Activated CD4-positive, alpha-beta memory T cell treated with anti-CD3 and anti-CD28 coated beads for 36 hours (primary cell): ENCODE results near the gene BTBD17. TPM values are rescaled to one million over a fixed set of nuclear protein-coding genes. Genes with fewer than 3 reads are reported as not detected.

Experiments used
- CTCF ChIA-PET: fragments of 350-600 bp; sonication (Branson Sonifier 250); formaldehyde crosslinking; loops from one replicate; lab custom pipeline; 2021; ENCODE audit warnings: antibody characterized with exemption, inconsistent platforms; lab: Charles Lee
- POLR2A ChIA-PET: fragments of 350-600 bp; sonication (Branson Sonifier 250); formaldehyde crosslinking; loops from one replicate; lab custom pipeline; 2021; ENCODE audit warnings: antibody characterized with exemption; lab: Charles Lee
- DNase-seq: peaks from one replicate; pipeline ENCODE4 v3.0.0-alpha.2; 2020
- H3K27ac Mint-ChIP-seq: one replicate; pipeline ENCODE4 v1.8.0; 2021; ENCODE audit warnings: mixed read lengths
- H3K27me3 Mint-ChIP-seq: one replicate; pipeline ENCODE4 v1.8.0; 2021; ENCODE audit warnings: mixed read lengths
- H3K36me3 Mint-ChIP-seq: one replicate; pipeline ENCODE4 v1.8.0; 2021; ENCODE audit warnings: mixed read lengths
- H3K4me1 Mint-ChIP-seq: one replicate; pipeline ENCODE4 v1.8.0; 2021; ENCODE audit warnings: low read depth, mixed read lengths
- H3K4me3 Mint-ChIP-seq: one replicate; pipeline ENCODE4 v1.8.0; 2021; ENCODE audit warnings: mild to moderate bottlenecking, mixed read lengths
- H3K9me3 Mint-ChIP-seq: one replicate; pipeline ENCODE4 v1.8.0; 2021; ENCODE audit warnings: mixed read lengths
- intact Hi-C: fragments of 100-400 bp; cut with micrococcal nuclease; formaldehyde crosslinking; loops from one replicate; pipeline ENCODE4 v1.15.1; 2023
- total RNA-seq, 2 experiments: library from RNA; stranded (reverse); gene quantifications; one replicate each; pipeline ENCODE4 v1.2.3, GENCODE V29; 2021

The BTBD17 gene
- total RNA-seq, 2 experiments from 2014 or later = not detected

- Mint-ChIP-seq H3K27me3 (no peaks in the 10 kb centered on the region), H3K36me3 (no peaks in the 10 kb centered on the region), H3K9me3 (no peaks in the 10 kb centered on the region), H3K4me1 (peaks cover 12% of the 10 kb centered on the region), H3K4me3 (no peak overlapping the region), H3K27ac (no peak overlapping the region)
- intact Hi-C loops = loop anchor here (1.0 to 2.0 kb wide), 3 partner anchors 88 to 164 kb away; no protein-coding TSS in a partner anchor
- POLR2A ChIA-PET = no interaction called here
- CTCF ChIA-PET = interaction anchor here (0.8 to 4.7 kb wide), 35 partner anchors 9 to 217 kb away, joined by 3 to 52 read pairs (median 8); partner anchors contain the start of genes BTBD17, CD300A and TTYH2
- peak; percentile 82 for DNase-seq
These were observed 7.6 kb upstream of the BTBD17 start for GRCh38 chr17:74369221-74369620.

DNA sequence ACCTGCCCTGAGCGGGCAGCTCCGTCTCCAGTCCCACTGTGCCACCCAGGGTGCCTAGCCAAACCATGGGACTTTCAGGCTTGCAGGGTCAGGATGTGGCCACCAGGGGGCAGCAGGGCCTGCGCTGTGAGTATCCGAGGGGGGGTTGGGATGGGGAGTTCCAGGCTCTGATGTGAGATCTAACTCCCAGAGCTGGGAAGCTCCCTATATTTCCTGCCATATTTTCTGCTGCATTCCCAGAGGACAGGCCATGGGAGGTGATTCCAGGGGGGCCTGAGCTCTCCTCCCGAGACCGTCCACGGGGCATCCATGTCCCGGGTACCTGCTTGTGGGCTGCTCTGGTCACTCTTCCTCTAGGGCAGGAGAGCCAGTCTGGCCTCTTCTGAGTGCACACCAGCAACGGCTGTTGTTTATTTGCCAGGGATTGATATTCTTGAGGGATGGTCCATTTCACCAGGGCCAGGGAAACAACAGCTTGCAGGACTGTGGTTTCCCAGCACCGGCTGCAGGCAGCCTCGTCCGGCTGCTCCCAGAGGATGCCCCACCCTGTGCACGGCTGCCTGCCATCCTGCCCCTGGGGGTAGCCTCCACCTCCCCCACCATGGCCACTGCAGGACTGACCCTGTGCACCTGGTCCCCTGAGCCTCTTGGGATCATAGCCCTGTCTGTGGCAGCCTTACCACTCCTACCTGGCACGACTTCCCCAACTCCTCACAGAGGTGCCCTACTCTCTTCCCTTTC, 6.8 kb upstream of the BTBD17 start:
- peak; percentile 82 for DNase-seq
- POLR2A ChIA-PET = interaction anchor here (1.4 kb wide), 1 partner anchor 68 kb away, joined by 4 read pairs; no protein-coding TSS in a partner anchor

GRCh38 chr17:74367206-74367605, 5.5 kb upstream of the BTBD17 start, which contains the start of gene GPR142:
GPR142 (plus strand) TSS chr17:74367506; CDS start chr17:74369541, 2,035 bp downstream.
- Mint-ChIP-seq H3K27me3 (no peaks in the 10 kb centered on the region), H3K4me1 (peaks cover 12% of the 10 kb centered on the region), H3K9me3 (no peaks in the 10 kb centered on the region), H3K4me3 (peak within 1 kb of the TSS; percentile 35), H3K27ac (no peak within 1 kb of the TSS), H3K36me3 (no peaks in the 10 kb centered on the region)
- no peak for DNase-seq
- POLR2A ChIA-PET = interaction anchor here (1.4 kb wide), 1 partner anchor 66 kb away, joined by 4 read pairs; no protein-coding TSS in a partner anchor
- CTCF ChIA-PET = interaction anchor here (0.8 to 4.7 kb wide), 32 partner anchors 7 to 235 kb away, joined by 3 to 52 read pairs (median 5); partner anchors contain the start of gene BTBD17
- intact Hi-C loops = no loop called here

More for the DNA sequence above, 6.8 kb upstream of the BTBD17 start:
- Mint-ChIP-seq H3K27ac (no peak overlapping the region), H3K27me3 (no peaks in the 10 kb centered on the region), H3K4me1 (peaks cover 12% of the 10 kb centered on the region), H3K9me3 (no peaks in the 10 kb centered on the region), H3K4me3 (peak overlapping the region; percentile 35), H3K36me3 (no peaks in the 10 kb centered on the region)
- intact Hi-C loops = loop anchor here (1.0 to 2.0 kb wide), 3 partner anchors 89 to 164 kb away; no protein-coding TSS in a partner anchor
- CTCF ChIA-PET = interaction anchor here (0.6 to 4.7 kb wide), 68 partner anchors 8 to 592 kb away, joined by 3 to 52 read pairs (median 4); partner anchors contain the start of genes BTBD17, CD300A and TTYH2

GRCh38 chr17:74362810-74363498, 1.3 kb upstream of the BTBD17 start:
- intact Hi-C loops = no loop called here
- Mint-ChIP-seq H3K27me3 (peaks cover 18% of the 10 kb centered on the region), H3K4me3 (no peak overlapping the region), H3K4me1 (no peaks in the 10 kb centered on the region), H3K9me3 (no peaks in the 10 kb centered on the region), H3K36me3 (no peaks in the 10 kb centered on the region), H3K27ac (no peak overlapping the region)
- ChIA-PET POLR2A (no interaction called here), CTCF (interaction anchor here (0.8 to 3.6 kb wide), 9 partner anchors 8 to 161 kb away, joined by 3 to 16 read pairs (median 5); partner anchors contain the start of gene TTYH2)
- DNase-seq = no peak

- H3K4me3 Mint-ChIP-seq = no peak overlapping the region
- ChIA-PET CTCF (interaction anchor here (0.9 to 5.8 kb wide), 15 partner anchors 9 to 168 kb away, joined by 3 to 32 read pairs (median 5); partner anchors contain the start of gene TTYH2), POLR2A (no interaction called here)
- intact Hi-C loops = no loop called here
- H3K36me3 Mint-ChIP-seq = no peaks in the 10 kb centered on the region
- peaks cover 2% of the 10 kb centered on the region for H3K4me1 Mint-ChIP-seq
- DNase-seq = no peak
- H3K27me3 Mint-ChIP-seq = peaks cover 22% of the 10 kb centered on the region
- no peak overlapping the region for H3K27ac Mint-ChIP-seq
- no peaks in the 10 kb centered on the region for H3K9me3 Mint-ChIP-seq
These were observed 369 bp upstream of the BTBD17 start for GRCh38 chr17:74362069-74362405.

DNA sequence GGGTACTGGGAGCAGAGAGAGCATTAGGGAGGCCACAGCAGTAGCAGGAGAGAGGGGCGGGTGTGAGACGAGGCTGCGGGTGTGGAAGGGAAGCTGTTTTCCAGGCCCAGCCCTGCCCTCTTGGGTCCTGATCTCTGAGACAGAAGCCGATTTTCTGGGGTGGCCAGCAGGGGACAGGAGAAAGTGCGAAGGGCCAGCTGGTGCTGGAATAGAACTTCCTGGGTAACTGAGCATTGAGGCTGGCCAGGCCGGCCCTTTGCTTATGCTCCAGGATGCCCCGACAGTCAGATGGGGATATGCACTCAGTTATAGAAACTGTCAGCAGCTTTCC, 804 bp downstream of the BTBD17 start:
- H3K4me3 Mint-ChIP-seq = no peak overlapping the region
- ChIA-PET CTCF (interaction anchor here (0.9 to 5.8 kb wide), 16 partner anchors 8 to 169 kb away, joined by 3 to 32 read pairs (median 6); partner anchors contain the start of genes GPR142 and TTYH2), POLR2A (no interaction called here)
- H3K9me3 Mint-ChIP-seq = no peaks in the 10 kb centered on the region
- intact Hi-C loops = no loop called here
- H3K36me3 Mint-ChIP-seq = no peaks in the 10 kb centered on the region
- peaks cover 27% of the 10 kb centered on the region for H3K27me3 Mint-ChIP-seq
- H3K4me1 Mint-ChIP-seq = peaks cover 2% of the 10 kb centered on the region
- no peak for DNase-seq
- H3K27ac Mint-ChIP-seq = no peak overlapping the region

DNA sequence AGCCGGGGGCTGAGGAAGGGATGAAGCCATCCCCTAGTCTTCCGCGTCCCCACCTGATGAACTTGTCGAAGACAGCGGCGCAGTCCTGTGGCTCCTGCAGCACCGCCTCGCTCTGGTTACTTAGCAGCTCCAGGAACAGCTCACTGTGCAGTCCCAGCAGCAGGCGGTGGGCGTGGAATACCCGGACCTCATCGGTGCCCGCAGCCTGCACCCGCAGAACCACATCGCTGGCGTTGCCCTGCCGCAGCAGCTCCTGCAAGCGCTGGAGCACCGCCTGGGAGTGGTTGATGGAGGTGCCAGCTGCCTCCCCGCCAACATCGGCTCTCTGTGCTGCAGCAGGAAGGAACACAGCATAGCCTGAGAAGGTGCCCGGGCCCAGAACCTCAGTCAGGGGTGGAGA, 1.8 kb downstream of the BTBD17 start:
- intact Hi-C loops = no loop called here
- no peak overlapping the region for H3K27ac Mint-ChIP-seq
- H3K4me3 Mint-ChIP-seq = no peak overlapping the region
- ChIA-PET CTCF (interaction anchor here (0.7 to 5.8 kb wide), 5 partner anchors 8 to 288 kb away, joined by 3 to 32 read pairs (median 21); partner anchors contain the start of gene GPR142), POLR2A (no interaction called here)
- H3K36me3 Mint-ChIP-seq = no peaks in the 10 kb centered on the region
- no peak for DNase-seq
- peaks cover 37% of the 10 kb centered on the region for H3K27me3 Mint-ChIP-seq
- no peaks in the 10 kb centered on the region for H3K9me3 Mint-ChIP-seq
- peaks cover 2% of the 10 kb centered on the region for H3K4me1 Mint-ChIP-seq

GRCh38 chr17:74358697-74359096, 3.0 kb downstream of the BTBD17 start:
- ChIA-PET POLR2A (no interaction called here), CTCF (interaction anchor here (3.0 to 5.8 kb wide), 3 partner anchors 9 to 54 kb away, joined by 28 to 43 read pairs (median 32); partner anchors contain the start of gene GPR142)
- Mint-ChIP-seq H3K27me3 (peaks cover 48% of the 10 kb centered on the region), H3K27ac (no peak overlapping the region), H3K4me3 (no peak overlapping the region), H3K36me3 (no peaks in the 10 kb centered on the region), H3K4me1 (peaks cover 8% of the 10 kb centered on the region), H3K9me3 (no peaks in the 10 kb centered on the region)
- no peak for DNase-seq
- intact Hi-C loops = no loop called here

DNA sequence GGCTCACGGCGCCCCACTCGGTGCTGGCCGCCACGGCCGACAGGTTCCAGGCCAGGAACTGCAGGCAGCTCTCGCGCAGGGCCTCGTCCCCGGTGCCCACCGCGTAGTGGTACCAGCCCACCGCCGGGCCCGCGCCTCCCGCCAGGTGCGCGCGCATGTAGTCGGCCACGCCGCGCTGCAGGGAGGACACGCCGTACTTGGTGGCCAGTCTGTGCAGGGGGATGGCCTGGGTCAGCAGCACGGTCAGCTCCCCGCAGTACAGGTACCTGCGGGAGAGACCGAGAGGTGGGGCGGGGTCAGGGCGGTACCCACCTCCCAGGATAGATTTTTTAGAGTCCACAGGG, 4.2 kb downstream of the BTBD17 start:
- ChIA-PET POLR2A (no interaction called here), CTCF (interaction anchor here (0.9 to 5.8 kb wide), 6 partner anchors 10 to 158 kb away, joined by 3 to 43 read pairs (median 14); partner anchors contain the start of gene GPR142)
- Mint-ChIP-seq H3K4me1 (peaks cover 8% of the 10 kb centered on the region), H3K36me3 (no peaks in the 10 kb centered on the region), H3K27me3 (peaks cover 59% of the 10 kb centered on the region), H3K4me3 (no peak overlapping the region), H3K27ac (no peak overlapping the region), H3K9me3 (no peaks in the 10 kb centered on the region)
- intact Hi-C loops = no loop called here
- DNase-seq = no peak

DNA sequence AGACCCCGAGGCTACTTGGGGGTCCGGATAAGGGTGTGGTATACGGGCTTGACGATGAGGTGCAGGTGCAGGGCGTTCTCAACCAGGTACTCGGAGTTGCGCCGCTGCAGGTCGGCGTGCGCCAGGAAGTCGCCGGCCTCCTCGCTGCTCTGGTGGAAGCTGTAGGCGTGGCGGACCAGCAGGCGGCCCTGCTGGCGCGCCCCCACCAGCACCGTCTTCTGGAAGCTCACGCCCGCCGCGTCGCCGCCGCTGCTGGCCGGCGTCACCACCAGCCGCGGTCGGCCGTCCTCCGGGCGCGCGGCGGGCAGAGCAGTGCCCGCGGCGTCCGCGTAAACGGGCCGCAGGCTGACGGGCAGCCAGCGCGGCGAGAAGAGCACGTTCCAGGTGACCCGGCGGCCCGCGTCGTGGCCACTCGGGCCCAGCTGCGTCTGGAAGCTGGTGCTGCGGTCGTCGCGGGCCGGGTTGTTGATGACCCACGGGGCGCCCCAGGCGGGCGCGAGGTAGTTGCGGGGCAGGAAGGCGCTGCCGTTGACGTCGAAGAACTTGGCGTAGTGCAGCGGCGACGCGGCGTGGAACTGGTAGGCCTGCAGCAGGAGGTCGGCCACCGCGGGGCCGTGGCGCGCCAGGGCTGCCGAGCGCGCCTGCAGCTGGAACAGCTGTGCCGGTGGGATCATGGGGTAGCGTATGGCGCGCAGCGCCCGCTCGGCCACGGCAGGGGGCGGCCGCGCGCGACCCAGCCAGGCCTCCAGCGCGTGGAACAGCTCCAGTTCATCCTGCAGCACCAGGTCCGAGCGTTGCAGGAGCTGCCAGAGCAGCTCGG, 4.8 kb downstream of the BTBD17 start:
- peak; percentile 29 for DNase-seq
- intact Hi-C loops = no loop called here
- Mint-ChIP-seq H3K4me3 (no peak overlapping the region), H3K27me3 (peaks cover 62% of the 10 kb centered on the region), H3K36me3 (no peaks in the 10 kb centered on the region), H3K4me1 (peaks cover 8% of the 10 kb centered on the region), H3K9me3 (no peaks in the 10 kb centered on the region), H3K27ac (no peak overlapping the region)
- CTCF ChIA-PET = interaction anchor here (0.9 to 5.8 kb wide), 9 partner anchors 11 to 157 kb away, joined by 3 to 43 read pairs (median 4); partner anchors contain the start of genes GPR142 and TTYH2
- POLR2A ChIA-PET = no interaction called here

- POLR2A ChIA-PET = no interaction called here
- H3K36me3 Mint-ChIP-seq = no peaks in the 10 kb centered on the region
- no peak overlapping the region for H3K27ac Mint-ChIP-seq
- peaks cover 8% of the 10 kb centered on the region for H3K4me1 Mint-ChIP-seq
- no peak for DNase-seq
- peaks cover 60% of the 10 kb centered on the region for H3K27me3 Mint-ChIP-seq
- CTCF ChIA-PET = interaction anchor here (1.1 to 4.8 kb wide), 5 partner anchors 8 to 155 kb away, joined by 3 to 43 read pairs (median 5); partner anchors contain the start of gene GPR142
- intact Hi-C loops = no loop called here
- no peaks in the 10 kb centered on the region for H3K9me3 Mint-ChIP-seq
- H3K4me3 Mint-ChIP-seq = no peak overlapping the region
These were observed 6.6 kb downstream of the BTBD17 start for GRCh38 chr17:74355065-74355464.
